AG20443 (cell line): ENCODE measurements around the gene NKAIN4.

Experiments used
- DNase-seq: peaks from one replicate; pipeline ENCODE4 v3.0.0; 2012; ENCODE audit warnings: low spot score, mixed read lengths

Gene NKAIN4

GRCh38 chr20:63192721-63193120 is 61.5 kb downstream of the NKAIN4 start:
- no peak for DNase-seq

DNA sequence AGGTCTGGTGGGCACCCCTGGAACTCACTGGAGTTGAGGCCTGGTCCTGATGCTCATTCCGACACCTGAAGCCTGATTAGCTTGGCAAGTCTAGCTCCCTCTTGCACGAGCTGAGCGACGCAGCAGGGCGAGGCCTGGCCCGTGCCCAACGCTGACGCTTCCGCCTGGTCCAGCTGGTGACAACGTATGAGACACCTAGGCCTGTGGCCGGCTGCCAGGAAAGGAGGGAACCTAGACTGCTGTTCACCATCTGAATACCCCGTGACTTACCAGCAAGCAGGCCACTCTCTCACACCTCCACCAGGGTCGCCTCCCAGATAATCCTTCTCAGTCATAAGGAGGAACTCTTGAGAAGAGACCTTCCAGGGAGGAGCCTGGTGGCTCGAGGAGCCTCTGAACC is 62.9 kb downstream of the NKAIN4 start:
- DNase-seq = no peak

- no peak for DNase-seq
Observed at GRCh38 chr20:63190828-63191227, 63.4 kb downstream of the NKAIN4 start.
